ENCODE results near the gene CDSN. TPM values are rescaled to one million over a fixed set of nuclear protein-coding genes. Genes with fewer than 3 reads are reported as not detected.

Gene CDSN
- total RNA-seq (2021; fragmentation: NEBNext Ultra II Directional; extraction: Animal tissue kit (Norgen Biotek cat#: 25700)) (not detected in 2 replicates), polyA plus RNA-seq (2011; rRNA removed) (not detected in 2 replicates), polyA minus RNA-seq (2011; rRNA and poly(A)+ RNA removed) (not detected in 2 replicates)
- not detected for polyA plus RNA-seq (2011; cell fraction: cytosol; rRNA removed)
- not detected for polyA plus RNA-seq (2011; cell fraction: nucleus; rRNA removed)
- polyA plus RNA-seq (2012, experiment 1 of 2): not detected in 4 replicates
- polyA plus RNA-seq (2012, experiment 2 of 2): not detected
- not detected for polyA plus RNA-seq (2013, experiment 1 of 2)
- polyA plus RNA-seq (2013, experiment 2 of 2): not detected
- not detected for polyA minus RNA-seq (2011; cell fraction: cytosol; rRNA and poly(A)+ RNA removed)
- polyA minus RNA-seq (2011; cell fraction: nucleus; rRNA and poly(A)+ RNA removed): not detected
- long read RNA-seq, experiment 1: 0 reads
- long read RNA-seq, experiment 2: 0 reads

- Histone ChIP-seq H2BK120ac (replicated peaks; ENCODE audit: low read depth, low read length) (no peak within 1 kb of the TSS), H3K4me3 (ENCODE audit: extremely low read depth in 1 of 4, insufficient read depth in 2 of 4, low read depth in 3 of 4, low read length in 4 of 4) (no peak within 1 kb of the TSS), H3K9me3 (ENCODE audit: insufficient read depth in 2 of 2, low read depth in 1 of 2, low read length in 1 of 2) (no peaks in the 10 kb centered on the region), H2AFZ (ENCODE audit: low read length) (no peak within 1 kb of the TSS), H3K23me2 (ENCODE audit: low read depth, low read length) (no peaks in the 10 kb centered on the region), H3K27me3 (replicated peaks in 1 of 4; ENCODE audit: control insufficient read depth in 3 of 4, extremely low read depth in 1 of 4, insufficient read depth in 3 of 4, low read length in 3 of 4) (no peaks in the 10 kb centered on the region; a peak in 1 of 7 replicates), H3K9ac (replicated peaks in 1 of 4; ENCODE audit: extremely low read depth in 1 of 4, low read depth in 3 of 4, low read length in 3 of 4) (no peak within 1 kb of the TSS), H3K79me2 (ENCODE audit: control insufficient read depth in 1 of 2, insufficient read depth in 2 of 2, low read length in 2 of 2) (no peaks in the 10 kb centered on the region), H3K79me1 (ENCODE audit: low read depth, low read length) (no peaks in the 10 kb centered on the region), H3K4me1 (replicated peaks in 1 of 4; ENCODE audit: control insufficient read depth in 3 of 4, insufficient read depth in 4 of 4, low read length in 3 of 4) (peaks cover 0 to 5% (median 0%) of the 10 kb centered on the region in 4 experiments; a peak in 2 of 7 replicates), H2AK5ac (ENCODE audit: low read depth, low read length) (no peak within 1 kb of the TSS), H2BK15ac (ENCODE audit: low read length) (no peak within 1 kb of the TSS), H2BK12ac (ENCODE audit: low read depth, low read length) (no peak within 1 kb of the TSS), H3K36me3 (ENCODE audit: control insufficient read depth in 2 of 4, insufficient read depth in 4 of 4, low read length in 3 of 4) (no peaks in the 10 kb centered on the region), H3K27ac (ENCODE audit: low read depth, low read length) (no peak within 1 kb of the TSS), H2BK20ac (ENCODE audit: low read length) (no peak within 1 kb of the TSS), H2BK5ac (ENCODE audit: low read depth, low read length) (no peak within 1 kb of the TSS), H3K4ac (replicated peaks; ENCODE audit: insufficient read length, low read depth, low read length) (no peak within 1 kb of the TSS), H3K4me2 (ENCODE audit: insufficient read depth in 1 of 2, low read depth in 2 of 2, low read length in 2 of 2) (no peak within 1 kb of the TSS), H4K91ac (replicated peaks; ENCODE audit: insufficient read length, low read length) (no peak within 1 kb of the TSS), H4K8ac (ENCODE audit: extremely low read depth, insufficient read depth, low read length) (no peak within 1 kb of the TSS), H3K18ac (ENCODE audit: extremely low read depth, low read length) (no peak within 1 kb of the TSS), H4K20me1 (replicated peaks in 1 of 2; ENCODE audit: control insufficient read depth in 1 of 2, insufficient read depth in 2 of 2, low read length in 2 of 2) (no peaks in the 10 kb centered on the region), H3K56ac (replicated peaks; ENCODE audit: insufficient read length, low read depth, low read length) (no peak within 1 kb of the TSS), H3K23ac (ENCODE audit: insufficient read length) (no peak within 1 kb of the TSS), H3K14ac (ENCODE audit: insufficient read length) (no peak within 1 kb of the TSS), H4K5ac (ENCODE audit: insufficient read length, low read depth, low read length) (no peak within 1 kb of the TSS)
- FAIRE-seq: no peak
- ChIA-PET CTCF (ENCODE audit: partially characterized antibody) (interaction anchor here (0.6 to 10.6 kb wide), 8 partner anchors 9 to 393 kb away, joined by 3 to 187 read pairs (median 4); no protein-coding TSS in a partner anchor), POLR2A (ENCODE audit: partially characterized antibody) (interaction anchor here (0.6 to 68.5 kb wide), 2 partner anchors 48 to 69 kb away, joined by 4 to 2251 read pairs; partner anchors contain the start of genes CCHCR1, POU5F1, PSORS1C2 and TCF19)
- WGBS, 2 experiments (ENCODE audit: extremely low coverage in 1 of 2, insufficient coverage in 1 of 2, insufficient read length in 1 of 2, insufficient replicate concordance in 2 of 2, low coverage in 1 of 2, low lambda C conversion rate in 2 of 2, missing lambda C conversion rate in 1 of 2): 90% methylated on average over 19 of the region's 26 CpGs; no CpG with 5 or more reads in 1 of the 2 experiments
- no peak for DNase-seq (ENCODE audit: low read depth in 1 of 2, low spot score in 2 of 2)
- TF ChIP-seq USF2 (IDR thresholded peaks at IDR 0.05; ENCODE audit: low read length): no peak
- TF ChIP-seq BCL11A (IDR thresholded peaks at IDR 0.05; ENCODE audit: low read depth in 2 of 2, low read length in 2 of 2): no peak
- no peak for TF ChIP-seq CEBPB (IDR thresholded peaks at IDR 0.05; ENCODE audit: low read depth, low read length)
- no peak for TF ChIP-seq RXRA (IDR thresholded peaks at IDR 0.05; ENCODE audit: insufficient read depth, low read depth, low read length)
- TF ChIP-seq GTF2F1 (IDR thresholded peaks at IDR 0.05; ENCODE audit: borderline replicate concordance, low read depth, low read length): no peak
- TF ChIP-seq MAFK (IDR thresholded peaks at IDR 0.05; ENCODE audit: low read depth, low read length): no peak
- no peak for TF ChIP-seq SIN3A (conservative IDR thresholded peaks at IDR 0.05 in 1 of 2, IDR thresholded peaks at IDR 0.05 in 1 of 2; ENCODE audit: low read depth in 1 of 2, low read length in 2 of 2)
- no peak for TF ChIP-seq KDM4A (IDR thresholded peaks at IDR 0.05; ENCODE audit: low read depth, low read length, severe bottlenecking)
- TF ChIP-seq CREB1 (IDR thresholded peaks at IDR 0.05): no peak
These were observed at the start of gene CDSN for GRCh38 chr6:31120151-31120915. TSS of gene CDSN (minus strand) at chr6:31120446. CDS start at chr6:31120419, 27 bp downstream.

Measured in H1 (cell line).